HepG2 (cell line): Measurements from ENCODE around the gene ELMOD1. TPM values are rescaled to one million over a fixed set of nuclear protein-coding genes. Genes with fewer than 3 reads are reported as not detected.

Source experiments
- ATAC-seq: fragments of 200-7000 bp; cut with Tn5 transposase; 3 replicates; pipeline ENCODE4 v1.9.1; 2020; ENCODE audit warnings: mild to moderate bottlenecking, moderate library complexity
- BruUV-seq: library from RNA; stranded (reverse); fragments of 400-500 nt; replicated peaks from 2 replicates; lab custom pipeline; 2021; lab: Mats Ljungman, UMichigan
- CTCF ChIA-PET: fragments of 300-600 bp; formaldehyde crosslinking; extraction: SDS; loops from one replicate; lab custom pipeline; 2021; ENCODE audit warnings: low total read pairs, inconsistent platforms, low intra/inter-chr PET ratio; lab: Yijun Ruan, JAX
- POLR2A ChIA-PET: fragments of 350-600 bp; sonication (Branson Sonifier 250); formaldehyde crosslinking; loops from one replicate; lab custom pipeline; 2020; ENCODE audit warnings: antibody characterized with exemption, inconsistent platforms; lab: Yijun Ruan, JAX
- DNase-seq: peaks from one replicate; pipeline ENCODE4 v3.0.0-alpha.2; 2015; ENCODE audit warnings: low spot score
- FAIRE-seq: peaks from 3 replicates; lab custom pipeline; 2011; peaks lifted over from hg19 to GRCh38; lab: Jason Lieb, UNC
- H2AFZ ChIP-seq: one replicate; pipeline ENCODE4 v1.6.1; 2011; ENCODE audit warnings: low read length, inconsistent platforms
- H3K27ac ChIP-seq: fragments of 300-600 bp; 3 replicates; pipeline ENCODE4 v1.8.0; 2011; ENCODE audit warnings: mixed run types, mild to moderate bottlenecking, mixed read lengths, low read length, inconsistent platforms; ENCODE audit not compliant: insufficient read depth; ENCODE audit errors: extremely low read length
- H3K27me3 ChIP-seq, 2 experiments: fragments of 200-600 bp in 1 of 2; 2 replicates in 1 of 2; 3 replicates in 1 of 2; pipeline versions ENCODE4 v1.6.0 to v1.8.0; 2011; ENCODE audit warnings: low read length in 2 of 2, mild to moderate bottlenecking in 2 of 2, moderate library complexity in 2 of 2, inconsistent platforms in 1 of 2; ENCODE audit not compliant: insufficient read depth in 2 of 2, control insufficient read depth in 1 of 2
- H3K36me3 ChIP-seq, 2 experiments: fragments of 200-600 bp in 1 of 2; replicated peaks in 1 of 2; 2 replicates in 1 of 2; 3 replicates in 1 of 2; pipeline versions ENCODE4 v1.5.1 to v1.8.0; 2011; ENCODE audit warnings: low read length in 2 of 2, inconsistent platforms in 1 of 2; ENCODE audit not compliant: insufficient read depth in 2 of 2, control insufficient read depth in 1 of 2
- H3K4me1 ChIP-seq: 2 replicates; pipeline ENCODE4 v1.5.1; 2012; ENCODE audit warnings: low read length, inconsistent platforms; ENCODE audit not compliant: insufficient read depth
- H3K4me2 ChIP-seq: 2 replicates; pipeline ENCODE4 v1.6.0; 2011; ENCODE audit warnings: low read depth, low read length, inconsistent platforms
- H3K4me3 ChIP-seq, 3 experiments: fragments of 200-600 bp in 1 of 3; sonication (generic), shearing (Covaris generic) in 1 of 3; replicated peaks in 1 of 3; 2 replicates each; pipeline ENCODE4 v1.5.1; 2011 to 2016; ENCODE audit warnings: low read length in 3 of 3, inconsistent platforms in 2 of 3, low read depth in 2 of 3, mild to moderate bottlenecking in 2 of 3, control low read depth in 1 of 3, mixed read lengths in 1 of 3; ENCODE audit not compliant: insufficient read depth in 1 of 3
- H3K79me2 ChIP-seq: one replicate; pipeline ENCODE4 v1.6.1; 2011; ENCODE audit warnings: low read length, inconsistent platforms; ENCODE audit not compliant: insufficient read depth
- H3K9ac ChIP-seq: 2 replicates; pipeline ENCODE4 v1.6.0; 2011; ENCODE audit warnings: mild to moderate bottlenecking, low read depth, low read length, inconsistent platforms; ENCODE audit not compliant: insufficient read depth
- H3K9me3 ChIP-seq: 2 replicates; pipeline ENCODE4 v1.5.1; 2012; ENCODE audit warnings: mild to moderate bottlenecking, low read length
- H4K20me1 ChIP-seq: 2 replicates; pipeline ENCODE4 v1.6.0; 2011; ENCODE audit warnings: inconsistent platforms, mild to moderate bottlenecking, low read length, moderate library complexity; ENCODE audit not compliant: insufficient read depth
- HDAC6 ChIP-seq: fragments of 200-600 bp; sonication (generic); IDR thresholded peaks from 2 replicates; pipeline ENCODE4 v1.7.0; 2017; ENCODE audit warnings: mild to moderate bottlenecking, antibody characterized with exemption, low read length, low read depth
- HMG20B ChIP-seq: conservative IDR thresholded peaks from 2 replicates; pipeline ENCODE4 v1.6.1; 2016; ENCODE audit warnings: missing genetic modification reagents, missing compliant biosample characterization
- HOXA3 ChIP-seq: sonication (generic); formaldehyde crosslinking; IDR thresholded peaks from 2 replicates; pipeline ENCODE4 v1.5.0; 2020; ENCODE audit warnings: missing genetic modification reagents
- NFRKB ChIP-seq: fragments of 450-650 bp; IDR thresholded peaks from 2 replicates; pipeline ENCODE4 v1.6.1; 2017
- NFYB ChIP-seq: sonication (generic); formaldehyde crosslinking; IDR thresholded peaks from 2 replicates; pipeline ENCODE4 v1.4.0; 2020; ENCODE audit warnings: missing genetic modification reagents
- SAFB2 ChIP-seq: sonication (generic); formaldehyde crosslinking; IDR thresholded peaks from 2 replicates; pipeline ENCODE4 v1.5.1; 2020; ENCODE audit warnings: missing genetic modification reagents, low read depth, mild to moderate bottlenecking, borderline replicate concordance
- SAP130 ChIP-seq: IDR thresholded peaks from 2 replicates; pipeline ENCODE4 v1.6.1; 2016; ENCODE audit warnings: low read depth
- TMF1 ChIP-seq: sonication (generic); formaldehyde crosslinking; IDR thresholded peaks from 2 replicates; pipeline ENCODE4 v1.8.1; 2022; ENCODE audit warnings: low read depth, missing genetic modification reagents
- U2AF1 ChIP-seq: fragments of 200-400 bp; formaldehyde crosslinking; optimal IDR thresholded peaks from 2 replicates; pipeline ENCODE3; 2017; ENCODE audit warnings: mild to moderate bottlenecking, low read depth, low read length
- ZBTB1 ChIP-seq: sonication (generic); formaldehyde crosslinking; IDR thresholded peaks from 2 replicates; pipeline ENCODE4 v1.4.0; 2020; ENCODE audit warnings: missing genetic modification reagents, borderline replicate concordance
- ZMYM3 ChIP-seq: sonication (generic); formaldehyde crosslinking; IDR thresholded peaks from 2 replicates; pipeline ENCODE4 v1.5.1; 2020; ENCODE audit warnings: mild to moderate bottlenecking, missing genetic modification reagents
- ZNF260 ChIP-seq: sonication (generic); formaldehyde crosslinking; IDR thresholded peaks from 2 replicates; pipeline ENCODE4 v1.4.0; 2020; ENCODE audit warnings: missing genetic modification reagents, low read depth, mild to moderate bottlenecking, borderline replicate concordance
- ZNF335 ChIP-seq: sonication (generic); formaldehyde crosslinking; IDR thresholded peaks from 2 replicates; pipeline ENCODE4 v1.4.0; 2020; ENCODE audit warnings: missing genetic modification reagents
- ZNF574 ChIP-seq: sonication (generic); formaldehyde crosslinking; IDR thresholded peaks from 2 replicates; pipeline ENCODE4 v1.4.0; 2020; ENCODE audit warnings: missing genetic modification reagents
- ZNF703 ChIP-seq: sonication (generic); formaldehyde crosslinking; IDR thresholded peaks from 2 replicates; pipeline ENCODE4 v1.5.1; 2020; ENCODE audit warnings: missing genetic modification reagents, mild to moderate bottlenecking, moderate library complexity, borderline replicate concordance
- ZNF720 ChIP-seq: sonication (generic); formaldehyde crosslinking; IDR thresholded peaks from 2 replicates; pipeline ENCODE4 v1.4.0; 2020; ENCODE audit warnings: missing genetic modification reagents
- ZNF724P ChIP-seq: sonication (generic); formaldehyde crosslinking; IDR thresholded peaks from 2 replicates; pipeline ENCODE4 v1.8.0; 2022; ENCODE audit warnings: missing genetic modification reagents, borderline replicate concordance
- ZNF850 ChIP-seq: sonication (generic); formaldehyde crosslinking; conservative IDR thresholded peaks from 2 replicates; pipeline ENCODE4 v1.9.0; 2021; ENCODE audit warnings: mild to moderate bottlenecking, missing genetic modification reagents
- WGBS: methylation state at CpG from one replicate; pipeline ENCODE4 v1.1.6; 2017; ENCODE audit warnings: low lambda C conversion rate; 5-methylcytosine and 5-hydroxymethylcytosine counted together
- in situ Hi-C: cut with HindIII; loops from 2 replicates; pipeline ENCODE4 v1.10.0; 2017; ENCODE audit warnings: low pct_unique_long_range_greater_than_20kb; ENCODE audit not compliant: extremely low pct_ligation_motif_present
- intact Hi-C: fragments of 100-400 bp; cut with micrococcal nuclease; formaldehyde crosslinking; loops from one replicate; pipeline ENCODE4 v1.10.0; 2022; ENCODE audit not compliant: unreplicated experiment
- polyA plus RNA-seq, 8 experiments: library from polyadenylated mRNA; depleted of rRNA in 3 of 8; stranded (reverse) in 7 of 8; unstranded in 1 of 8; fragments of >200 nt; fragmentation: Illumina TruSeq in 4 of 8; extraction: Trizol in 4 of 8; gene quantifications; 2 replicates each; pipeline versions ENCODE4 v1.2.1 to v1.2.3, GENCODE V29; 2011 to 2016; ENCODE audit warnings: low read depth in 4 of 8, missing spikeins in 1 of 8, mixed read lengths in 1 of 8; ENCODE audit not compliant: insufficient read depth in 1 of 8
- total RNA-seq, 5 experiments: library from RNA; depleted of rRNA; stranded (reverse); fragments of >200 nt; fragmentation: Illumina TruSeq; extraction: Trizol; gene quantifications; 2 replicates each; pipeline ENCODE4 v1.2.3, GENCODE V29; 2016; ENCODE audit warnings: low read depth in 1 of 5
- TF ChIP-seq, protein P1 (sequence below): sonication (generic); formaldehyde crosslinking; IDR thresholded peaks from 2 replicates; pipeline ENCODE4 v1.4.0; 2020; ENCODE audit warnings: low read depth, mild to moderate bottlenecking, missing genetic modification reagents
- TF ChIP-seq, protein P2 (sequence below): sonication (generic); formaldehyde crosslinking; IDR thresholded peaks from 2 replicates; pipeline ENCODE4 v1.4.0; 2020; ENCODE audit warnings: missing genetic modification reagents

ELMOD1 gene
- total and polyA plus RNA-seq, 2 of the 13 experiments (the other 11 are each of a cell fraction or from before 2014, with no cell fraction given): not detected

DNA sequence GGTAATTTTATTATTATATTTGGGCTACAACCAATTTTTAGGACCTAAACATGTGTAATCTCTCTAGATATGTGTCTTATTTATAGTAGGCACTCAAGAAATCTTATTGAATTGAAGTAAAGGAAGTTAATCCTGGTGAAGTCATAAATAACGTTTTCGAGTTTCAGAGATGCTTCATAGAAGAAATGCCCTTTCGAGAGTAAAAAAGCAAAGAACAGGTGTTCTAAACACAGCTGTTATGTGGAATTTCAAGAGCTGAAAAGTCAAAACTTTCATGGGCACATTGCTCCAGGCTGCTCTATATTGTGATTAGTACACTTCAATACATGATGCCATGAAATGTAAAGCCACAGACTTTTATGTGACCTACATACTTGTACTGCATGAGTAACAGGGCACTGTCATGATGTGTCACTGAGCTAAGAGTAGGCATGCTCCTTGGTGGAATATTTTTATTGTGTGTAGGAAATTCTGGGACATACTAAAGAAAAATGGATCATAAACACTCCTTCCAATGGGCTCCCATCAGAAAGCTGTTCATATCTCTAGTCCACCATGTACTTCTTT lies 7.2 kb upstream of the ELMOD1 start:
- no peak overlapping the region for H2AFZ ChIP-seq
- FAIRE-seq: no peak
- no TSS peak for BruUV-seq
- 1% methylated on average over 3 of the region's 3 CpGs for WGBS
- H3K9me3 ChIP-seq: no peaks in the 10 kb centered on the region
- no peak for DNase-seq
- in situ Hi-C loops (no loop called here), intact Hi-C loops (no loop called here)
- H4K20me1 ChIP-seq: no peaks in the 10 kb centered on the region
- peaks cover 0 to 10% of the 10 kb centered on the region in 2 experiments; a peak in 2 of 5 replicates for H3K27me3 ChIP-seq
- no peak for TF ChIP-seq HDAC6
- TF ChIP-seq ZNF724P (CRISPR knock-in tag): no peak
- TF ChIP-seq HOXA3 (CRISPR knock-in tag): no peak
- TF ChIP-seq ZNF720 (CRISPR knock-in tag): no peak
- TF ChIP-seq ZNF850 (CRISPR knock-in tag): no peak
- TF ChIP-seq ZMYM3 (CRISPR knock-in tag): no peak
- no peak for TF ChIP-seq SAFB2 (CRISPR knock-in tag)
- TF ChIP-seq SAP130 (CRISPR knock-in tag): no peak
- no peak for TF ChIP-seq NFYB (CRISPR knock-in tag)
- no peak for TF ChIP-seq ZNF335 (CRISPR knock-in tag)
- TF ChIP-seq, protein P1, sequence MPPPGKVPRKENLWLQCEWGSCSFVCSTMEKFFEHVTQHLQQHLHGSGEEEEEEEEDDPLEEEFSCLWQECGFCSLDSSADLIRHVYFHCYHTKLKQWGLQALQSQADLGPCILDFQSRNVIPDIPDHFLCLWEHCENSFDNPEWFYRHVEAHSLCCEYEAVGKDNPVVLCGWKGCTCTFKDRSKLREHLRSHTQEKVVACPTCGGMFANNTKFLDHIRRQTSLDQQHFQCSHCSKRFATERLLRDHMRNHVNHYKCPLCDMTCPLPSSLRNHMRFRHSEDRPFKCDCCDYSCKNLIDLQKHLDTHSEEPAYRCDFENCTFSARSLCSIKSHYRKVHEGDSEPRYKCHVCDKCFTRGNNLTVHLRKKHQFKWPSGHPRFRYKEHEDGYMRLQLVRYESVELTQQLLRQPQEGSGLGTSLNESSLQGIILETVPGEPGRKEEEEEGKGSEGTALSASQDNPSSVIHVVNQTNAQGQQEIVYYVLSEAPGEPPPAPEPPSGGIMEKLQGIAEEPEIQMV (CRISPR knock-in tag): no peak
- TF ChIP-seq NFRKB: no peak
- no peak for TF ChIP-seq U2AF1
- TF ChIP-seq TMF1 (CRISPR knock-in tag): no peak
- TF ChIP-seq, protein P2, sequence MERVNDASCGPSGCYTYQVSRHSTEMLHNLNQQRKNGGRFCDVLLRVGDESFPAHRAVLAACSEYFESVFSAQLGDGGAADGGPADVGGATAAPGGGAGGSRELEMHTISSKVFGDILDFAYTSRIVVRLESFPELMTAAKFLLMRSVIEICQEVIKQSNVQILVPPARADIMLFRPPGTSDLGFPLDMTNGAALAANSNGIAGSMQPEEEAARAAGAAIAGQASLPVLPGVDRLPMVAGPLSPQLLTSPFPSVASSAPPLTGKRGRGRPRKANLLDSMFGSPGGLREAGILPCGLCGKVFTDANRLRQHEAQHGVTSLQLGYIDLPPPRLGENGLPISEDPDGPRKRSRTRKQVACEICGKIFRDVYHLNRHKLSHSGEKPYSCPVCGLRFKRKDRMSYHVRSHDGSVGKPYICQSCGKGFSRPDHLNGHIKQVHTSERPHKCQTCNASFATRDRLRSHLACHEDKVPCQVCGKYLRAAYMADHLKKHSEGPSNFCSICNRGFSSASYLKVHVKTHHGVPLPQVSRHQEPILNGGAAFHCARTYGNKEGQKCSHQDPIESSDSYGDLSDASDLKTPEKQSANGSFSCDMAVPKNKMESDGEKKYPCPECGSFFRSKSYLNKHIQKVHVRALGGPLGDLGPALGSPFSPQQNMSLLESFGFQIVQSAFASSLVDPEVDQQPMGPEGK (CRISPR knock-in tag): no peak
- no peak for TF ChIP-seq ZNF703 (CRISPR knock-in tag)
- TF ChIP-seq HMG20B (CRISPR knock-in tag): no peak
- no peak for TF ChIP-seq ZNF260 (CRISPR knock-in tag)
- TF ChIP-seq ZBTB1 (CRISPR knock-in tag): no peak
- TF ChIP-seq ZNF574 (CRISPR knock-in tag): no peak
- no peak overlapping the region for H3K4me2 ChIP-seq
- CTCF ChIA-PET: no interaction called here
- no peaks in the 10 kb centered on the region for H3K4me1 ChIP-seq
- no peak overlapping the region for H3K4me3 ChIP-seq
- no peak overlapping the region for H3K27ac ChIP-seq
- no peaks in the 10 kb centered on the region for H3K36me3 ChIP-seq
- H3K79me2 ChIP-seq: no peaks in the 10 kb centered on the region
- H3K9ac ChIP-seq: no peak overlapping the region
- ATAC-seq: no peak
- POLR2A ChIA-PET: no interaction called here
